Mesenchymal stem cell (in vitro differentiated cells and primary cell): ENCODE measurements around the gene SLC7A4. TPM values are rescaled to one million over a fixed set of nuclear protein-coding genes. Genes with fewer than 3 reads are reported as not detected.
A peak's percentile ranks its signal among the peaks of the same experiment; 100 is the strongest.

ENCODE experiments used
- DNase-seq: peaks from one replicate; pipeline ENCODE4 v3.0.0-alpha.2; 2013
- H2AFZ ChIP-seq: one replicate; pipeline ENCODE4 v1.6.1; 2013; ENCODE audit warnings: low read depth, mild to moderate bottlenecking, control low read depth, inconsistent platforms, low read length, moderate library complexity
- H2AK5ac ChIP-seq: 2 replicates; pipeline ENCODE4 v1.6.1; 2013; ENCODE audit warnings: low read length, moderate library complexity, mild to moderate bottlenecking, inconsistent platforms; ENCODE audit not compliant: severe bottlenecking
- H2BK120ac ChIP-seq: one replicate; pipeline ENCODE4 v1.6.1; 2013; ENCODE audit warnings: low read depth, mild to moderate bottlenecking, inconsistent platforms, low read length, moderate library complexity
- H2BK12ac ChIP-seq, 2 experiments: one replicate each; pipeline ENCODE4 v1.6.1; 2013; ENCODE audit warnings: inconsistent platforms in 2 of 2, low read length in 2 of 2, mild to moderate bottlenecking in 2 of 2, moderate library complexity in 2 of 2, control low read depth in 1 of 2
- H2BK15ac ChIP-seq: one replicate; pipeline ENCODE4 v1.6.1; 2013; ENCODE audit warnings: mild to moderate bottlenecking, low read depth, inconsistent platforms; ENCODE audit not compliant: poor library complexity, severe bottlenecking
- H2BK5ac ChIP-seq: 2 replicates; pipeline ENCODE4 v1.6.1; 2013; ENCODE audit warnings: low read depth, mild to moderate bottlenecking, low read length, control low read depth, inconsistent platforms; ENCODE audit not compliant: poor library complexity, severe bottlenecking
- H3K14ac ChIP-seq, 2 experiments: one replicate each; pipeline ENCODE4 v1.6.1; 2013; ENCODE audit warnings: inconsistent platforms in 2 of 2, low read length in 2 of 2, control low read depth in 1 of 2, mild to moderate bottlenecking in 1 of 2, moderate library complexity in 1 of 2
- H3K18ac ChIP-seq, 2 experiments: one replicate each; pipeline ENCODE4 v1.6.1; 2013; ENCODE audit warnings: inconsistent platforms in 2 of 2, low read length in 2 of 2, control low read depth in 1 of 2, low read depth in 1 of 2, mild to moderate bottlenecking in 1 of 2
- H3K23ac ChIP-seq, 2 experiments: one replicate each; pipeline ENCODE4 v1.6.1; 2013; ENCODE audit warnings: inconsistent platforms in 2 of 2, low read length in 2 of 2, mild to moderate bottlenecking in 2 of 2, moderate library complexity in 2 of 2, control low read depth in 1 of 2
- H3K27ac ChIP-seq: 2 replicates; pipeline ENCODE4 v1.5.1; 2013; ENCODE audit warnings: mild to moderate bottlenecking, moderate library complexity, low read length, control low read depth, inconsistent platforms; ENCODE audit not compliant: poor library complexity, severe bottlenecking
- H3K27me3 ChIP-seq, 2 experiments: 2 replicates each; pipeline versions ENCODE4 v1.6.1 to v1.7.0; 2013; ENCODE audit warnings: low read length in 2 of 2, mild to moderate bottlenecking in 2 of 2, moderate library complexity in 2 of 2, control low read depth in 1 of 2, inconsistent platforms in 1 of 2; ENCODE audit not compliant: control insufficient read depth in 1 of 2, insufficient read depth in 1 of 2
- H3K36me3 ChIP-seq, 2 experiments: 2 replicates each; pipeline versions ENCODE4 v1.6.1 to v1.7.0; 2013; ENCODE audit warnings: low read length in 2 of 2, control low read depth in 1 of 2, inconsistent platforms in 1 of 2, low read depth in 1 of 2, mild to moderate bottlenecking in 1 of 2; ENCODE audit not compliant: insufficient read depth in 2 of 2, control insufficient read depth in 1 of 2
- H3K4ac ChIP-seq, 2 experiments: one replicate each; pipeline ENCODE4 v1.6.1; 2013; ENCODE audit warnings: inconsistent platforms in 2 of 2, low read length in 2 of 2, mild to moderate bottlenecking in 2 of 2, moderate library complexity in 2 of 2, control low read depth in 1 of 2, low read depth in 1 of 2
- H3K4me1 ChIP-seq: 2 replicates; pipeline ENCODE4 v1.6.1; 2013; ENCODE audit warnings: low read depth, low read length, control low read depth; ENCODE audit not compliant: control insufficient read depth, insufficient read depth
- H3K4me2 ChIP-seq: 2 replicates; pipeline ENCODE4 v1.6.1; 2013; ENCODE audit warnings: low read length, mild to moderate bottlenecking, inconsistent platforms; ENCODE audit not compliant: poor library complexity, severe bottlenecking
- H3K4me3 ChIP-seq, 2 experiments: 2 replicates each; pipeline versions ENCODE4 v1.5.1 to v1.7.0; 2013; ENCODE audit warnings: low read length in 2 of 2, mild to moderate bottlenecking in 2 of 2, control low read depth in 1 of 2, low read depth in 1 of 2; ENCODE audit not compliant: insufficient read depth in 1 of 2
- H3K79me1 ChIP-seq: replicated peaks from 2 replicates; pipeline ENCODE4 v1.6.1; 2013; ENCODE audit warnings: mild to moderate bottlenecking, control low read depth, low read length, inconsistent platforms; ENCODE audit not compliant: poor library complexity, severe bottlenecking
- H3K9ac ChIP-seq: 2 replicates; pipeline ENCODE4 v1.7.0; 2013; ENCODE audit warnings: mild to moderate bottlenecking, low read length, moderate library complexity
- H3K9me3 ChIP-seq: 2 replicates; pipeline ENCODE4 v1.7.0; 2013; ENCODE audit warnings: mild to moderate bottlenecking, low read length; ENCODE audit not compliant: control insufficient read depth
- H4K8ac ChIP-seq: one replicate; pipeline ENCODE4 v1.6.1; 2013; ENCODE audit warnings: inconsistent platforms, mild to moderate bottlenecking, low read length, moderate library complexity
- H4K91ac ChIP-seq: one replicate; pipeline ENCODE4 v1.6.1; 2013; ENCODE audit warnings: mild to moderate bottlenecking, low read length, inconsistent platforms
- WGBS: methylation state at CpG from one replicate; pipeline ENCODE4 v1.1.7; 2013; ENCODE audit warnings: mixed read lengths; 5-methylcytosine and 5-hydroxymethylcytosine counted together
- small RNA-seq: library from polyadenylated mRNA; stranded (forward); fragments of <200 nt; extraction: miRNeasy Mini kit (QIAGEN cat#:217004); gene quantifications from one replicate; pipeline ENCODE3, GENCODE V24; 2013; ENCODE audit warnings: low read depth

The SLC7A4 gene

DNA sequence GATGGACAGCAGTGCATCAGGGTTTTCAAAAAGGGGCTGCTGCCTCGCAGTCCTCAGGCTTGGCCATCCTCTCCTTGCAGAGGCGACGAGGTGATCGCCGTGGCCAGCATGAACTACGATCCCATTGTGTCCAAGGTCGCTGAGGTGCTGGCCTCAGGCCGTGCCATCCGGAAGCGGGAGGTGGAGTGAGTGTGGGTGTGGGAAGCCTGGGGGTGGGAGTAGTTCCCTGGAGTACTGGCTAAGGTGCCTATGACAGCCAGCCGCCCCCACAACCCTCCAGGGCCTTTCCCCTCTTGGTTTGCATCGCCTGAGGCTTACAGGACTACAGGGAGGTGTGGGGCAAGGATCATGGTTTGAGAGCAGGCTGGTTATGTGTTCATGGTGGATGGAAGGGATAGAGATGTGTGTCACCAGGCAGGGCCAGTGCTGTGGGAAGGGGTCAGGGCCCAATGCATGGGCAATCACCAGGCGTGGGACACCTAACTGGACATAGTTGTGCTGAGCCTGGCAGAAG, 52.4 kb downstream of the SLC7A4 start:
- H3K23ac ChIP-seq: no peak overlapping the region
- peaks cover 0 to 9% of the 10 kb centered on the region in 2 experiments for H3K27me3 ChIP-seq
- no peak overlapping the region for H2BK5ac ChIP-seq
- no peak overlapping the region for H4K8ac ChIP-seq
- peaks cover 20% of the 10 kb centered on the region for H3K4me1 ChIP-seq
- H3K4me3 ChIP-seq: peak overlapping the region in 1 of 2 experiments; percentile 67
- no peak overlapping the region for H3K4me2 ChIP-seq
- H4K91ac ChIP-seq: no peak overlapping the region
- H2AK5ac ChIP-seq: no peak overlapping the region
- peaks cover 24% of the 10 kb centered on the region for H3K79me1 ChIP-seq
- no peak for DNase-seq
- H2BK15ac ChIP-seq: no peak overlapping the region
- H3K9ac ChIP-seq: peak overlapping the region; percentile 68
- no peak overlapping the region for H2AFZ ChIP-seq
- no peak overlapping the region for H2BK12ac ChIP-seq
- no peak overlapping the region for H3K27ac ChIP-seq
- peaks cover 9 to 14% of the 10 kb centered on the region in 2 experiments for H3K36me3 ChIP-seq
- no peak overlapping the region for H3K14ac ChIP-seq
- H3K4ac ChIP-seq: no peak overlapping the region
- H2BK120ac ChIP-seq: no peak overlapping the region
- 80% methylated on average over 13 of the region's 13 CpGs for WGBS
- H3K18ac ChIP-seq: no peak overlapping the region
- H3K9me3 ChIP-seq: peaks cover 9% of the 10 kb centered on the region

GRCh38 chr22:20979243-20979809, 53.0 kb downstream of the SLC7A4 start:
- Histone ChIP-seq H3K14ac (no peak overlapping the region), H3K18ac (no peak overlapping the region), H3K27me3 (peaks cover 0 to 15% of the 10 kb centered on the region in 2 experiments), H3K27ac (no peak overlapping the region), H2AK5ac (no peak overlapping the region), H3K79me1 (peaks cover 21% of the 10 kb centered on the region), H2BK5ac (no peak overlapping the region), H3K4ac (no peak overlapping the region), H3K4me3 (peak overlapping the region in 1 of 2 experiments; percentile 67), H3K4me1 (peaks cover 20% of the 10 kb centered on the region), H4K8ac (peak overlapping the region; percentile 24), H2BK15ac (no peak overlapping the region), H2AFZ (peak overlapping the region; percentile 75), H4K91ac (no peak overlapping the region), H3K9ac (peak overlapping the region; percentile 68), H2BK120ac (no peak overlapping the region), H3K9me3 (peaks cover 9% of the 10 kb centered on the region), H3K36me3 (peaks cover 6 to 9% of the 10 kb centered on the region in 2 experiments), H3K23ac (no peak overlapping the region), H2BK12ac (no peak overlapping the region), H3K4me2 (no peak overlapping the region)
- 22% methylated on average over 39 of the region's 39 CpGs for WGBS
- peak; percentile 71 for DNase-seq

Small RNA genes lying within 50 kb of the gene (small RNA-seq; reads per million reads assigned to genes)
- not detected for gene MIR649
